Endodermal cell (in vitro differentiated cells): ENCODE measurements around the gene KRT10. TPM values are rescaled to one million over a fixed set of nuclear protein-coding genes. Genes with fewer than 3 reads are reported as not detected.

Source experiments
- DNase-seq: peaks from one replicate; pipeline ENCODE4 v3.0.0-alpha.2; 2017
- H3K27ac ChIP-seq: 2 replicates; pipeline ENCODE4 v1.5.1; 2013; ENCODE audit warnings: mild to moderate bottlenecking, low read depth, low read length, moderate library complexity
- H3K27me3 ChIP-seq: 2 replicates; pipeline ENCODE4 v1.6.1; 2013; ENCODE audit warnings: mild to moderate bottlenecking, low read length, moderate library complexity; ENCODE audit not compliant: insufficient read depth, control insufficient read depth, poor library complexity, severe bottlenecking
- H3K36me3 ChIP-seq: 2 replicates; pipeline ENCODE4 v1.7.0; 2013; ENCODE audit warnings: mild to moderate bottlenecking, low read length, moderate library complexity; ENCODE audit not compliant: control insufficient read depth, insufficient read depth
- H3K4me1 ChIP-seq: one replicate; pipeline ENCODE4 v1.7.0; 2013; ENCODE audit warnings: low read length; ENCODE audit not compliant: control insufficient read depth, insufficient read depth
- H3K4me3 ChIP-seq: 2 replicates; pipeline ENCODE4 v1.5.1; 2013; ENCODE audit warnings: mild to moderate bottlenecking, low read length, moderate library complexity
- H3K9ac ChIP-seq: 2 replicates; pipeline ENCODE4 v1.6.1; 2013; ENCODE audit warnings: mild to moderate bottlenecking, low read length, moderate library complexity; ENCODE audit not compliant: poor library complexity, severe bottlenecking; ENCODE audit errors: extremely low read depth
- H3K9me3 ChIP-seq: 2 replicates; pipeline ENCODE4 v1.6.1; 2013; ENCODE audit warnings: mild to moderate bottlenecking, low read length, moderate library complexity; ENCODE audit not compliant: control insufficient read depth
- H3K27ac Mint-ChIP-seq: 2 replicates; pipeline ENCODE4 v1.8.0; 2020; ENCODE audit warnings: mixed read lengths
- H3K27me3 Mint-ChIP-seq: 2 replicates; pipeline ENCODE4 v1.8.0; 2021; ENCODE audit warnings: mild to moderate bottlenecking, mixed read lengths; ENCODE audit not compliant: insufficient read depth
- H3K36me3 Mint-ChIP-seq: 2 replicates; pipeline ENCODE4 v1.8.0; 2020; ENCODE audit warnings: low read depth, mixed read lengths
- H3K4me1 Mint-ChIP-seq: 2 replicates; pipeline ENCODE4 v1.8.0; 2020; ENCODE audit warnings: mixed read lengths
- H3K4me3 Mint-ChIP-seq: 2 replicates; pipeline ENCODE4 v1.8.0; 2020; ENCODE audit warnings: mild to moderate bottlenecking, moderate library complexity, mixed read lengths
- H3K9me3 Mint-ChIP-seq: 2 replicates; pipeline ENCODE4 v1.8.0; 2020; ENCODE audit warnings: mild to moderate bottlenecking, mixed read lengths
- CTCF ChIP-seq: fragments of 200-600 bp; sonication (generic); conservative IDR thresholded peaks from 2 replicates; pipeline ENCODE4 v1.5.0; 2021; ENCODE audit warnings: antibody characterized with exemption, mild to moderate bottlenecking
- WGBS, 2 experiments: methylation state at CpG; one replicate each; pipeline versions ENCODE4 v1.1.5 to v1.1.7; 2013; ENCODE audit warnings: missing lambda C conversion rate in 2 of 2, mixed read lengths in 1 of 2; ENCODE audit not compliant: insufficient coverage in 1 of 2, insufficient read length in 1 of 2; 5-methylcytosine and 5-hydroxymethylcytosine counted together
- total RNA-seq, 2 donors: library from RNA; stranded (reverse); fragmentation: NEBNext Ultra II Directional in 1 of 2; extraction: Animal tissue kit (Norgen Biotek cat#: 25700) in 1 of 2; gene quantifications; 2 replicates in 1 of 2; 3 replicates in 1 of 2; pipeline ENCODE4 v1.2.1, GENCODE V29; 2021

KRT10 gene
- total RNA-seq, 2 donors from 2014 or later: 22.3 to 46.8 TPM

DNA sequence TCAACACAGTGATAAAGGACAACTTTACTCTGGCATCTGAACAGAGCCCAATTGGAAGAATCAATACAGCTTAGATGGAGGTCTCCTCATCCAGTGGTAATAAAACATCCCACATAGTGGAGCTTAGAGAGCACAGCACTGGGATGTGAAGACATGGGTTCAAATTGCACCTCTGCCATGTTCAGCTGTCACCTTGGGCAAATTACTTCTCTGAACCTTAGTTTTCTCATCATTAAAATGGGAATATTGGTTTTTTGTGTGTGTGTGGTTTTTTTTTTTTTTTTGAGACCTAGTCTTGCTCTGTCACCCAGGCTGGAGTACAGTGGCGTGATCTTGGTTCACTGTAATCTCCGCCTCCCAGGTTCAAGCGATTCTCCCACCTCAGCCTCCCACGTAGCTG is 13.6 kb upstream of the KRT10 start:
- no peak overlapping the region for H3K4me3 Mint-ChIP-seq
- no peak overlapping the region for H3K4me3 ChIP-seq

GRCh38 chr17:40833882-40834281 is 11.5 kb upstream of the KRT10 start:
- Histone ChIP-seq H3K4me1 (no peaks in the 10 kb centered on the region), H3K4me3 (no peak overlapping the region), H3K9me3 (no peaks in the 10 kb centered on the region), H3K36me3 (peaks cover 3% of the 10 kb centered on the region), H3K9ac (no peak overlapping the region), H3K27me3 (peaks cover 13% of the 10 kb centered on the region), H3K27ac (no peak overlapping the region)
- no peak for DNase-seq
- Mint-ChIP-seq H3K4me1 (no peaks in the 10 kb centered on the region), H3K27ac (no peak overlapping the region), H3K36me3 (no peaks in the 10 kb centered on the region), H3K27me3 (peaks cover 89% of the 10 kb centered on the region), H3K9me3 (no peaks in the 10 kb centered on the region), H3K4me3 (no peak overlapping the region)
- TF ChIP-seq CTCF: no peak

More for the DNA sequence above, 13.6 kb upstream of the KRT10 start:
- DNase-seq: no peak
- Histone ChIP-seq H3K9me3 (no peaks in the 10 kb centered on the region), H3K27ac (no peak overlapping the region), H3K9ac (no peak overlapping the region), H3K27me3 (peaks cover 35% of the 10 kb centered on the region), H3K36me3 (peaks cover 3% of the 10 kb centered on the region), H3K4me1 (no peaks in the 10 kb centered on the region)
- H3K9me3 Mint-ChIP-seq: no peaks in the 10 kb centered on the region
- no peak for TF ChIP-seq CTCF
- H3K27ac Mint-ChIP-seq: no peak overlapping the region
- H3K27me3 Mint-ChIP-seq: peaks cover 94% of the 10 kb centered on the region
- no peaks in the 10 kb centered on the region for H3K36me3 Mint-ChIP-seq
- no peaks in the 10 kb centered on the region for H3K4me1 Mint-ChIP-seq
- WGBS, 2 experiments: 80 to 99% methylated on average over 1 to 4 of the region's 4 CpGs

- no peak for DNase-seq
- peaks cover 86% of the 10 kb centered on the region for H3K27me3 Mint-ChIP-seq
Observed at GRCh38 chr17:40832840-40833239, 10.4 kb upstream of the KRT10 start.

More at GRCh38 chr17:40832840-40833239, 10.4 kb upstream of the KRT10 start:
- H3K27me3 ChIP-seq: peaks cover 3% of the 10 kb centered on the region
- peaks cover 3% of the 10 kb centered on the region for H3K36me3 ChIP-seq
- Mint-ChIP-seq H3K27ac (no peak overlapping the region), H3K4me1 (no peaks in the 10 kb centered on the region), H3K36me3 (no peaks in the 10 kb centered on the region), H3K4me3 (no peak overlapping the region), H3K9me3 (no peaks in the 10 kb centered on the region)
- no peaks in the 10 kb centered on the region for H3K9me3 ChIP-seq
- no peak overlapping the region for H3K9ac ChIP-seq
- no peak for TF ChIP-seq CTCF
- no peaks in the 10 kb centered on the region for H3K4me1 ChIP-seq
- 67% methylated on average over 2 of the region's 3 CpGs; no CpG with 5 or more reads in 1 of the 2 experiments for WGBS, 2 experiments
- no peak overlapping the region for H3K4me3 ChIP-seq
- H3K27ac ChIP-seq: no peak overlapping the region
